SK-N-SH (cell line): ENCODE results near the gene GABRB1. TPM values are rescaled to one million over a fixed set of nuclear protein-coding genes. Genes with fewer than 3 reads are reported as not detected.

Experiments
- CTCF ChIA-PET: fragments of 300-600, 350-600 bp; formaldehyde crosslinking; extraction: SDS; loops from one replicate; lab custom pipeline; 2021; lab: Yijun Ruan, JAX
- POLR2A ChIA-PET: fragments of 350-600 bp; sonication (Branson Sonifier 250); formaldehyde crosslinking; extraction: SDS; loops from one replicate; lab custom pipeline; 2020; ENCODE audit warnings: antibody characterized with exemption, inconsistent platforms; lab: Yijun Ruan, JAX
- DNase-seq: peaks from one replicate; pipeline ENCODE4 v3.0.0; 2012
- H2AFZ ChIP-seq: fragments of 200-600 bp; sonication (generic); 2 replicates; pipeline ENCODE4 v1.8.1; 2016; ENCODE audit warnings: antibody characterized with exemption, mild to moderate bottlenecking, low read depth
- H3F3A ChIP-seq: fragments of 200-600 bp; sonication (generic); replicated peaks from 2 replicates; pipeline ENCODE3; 2016; ENCODE audit warnings: antibody characterized with exemption, mild to moderate bottlenecking; ENCODE audit not compliant: insufficient read depth
- H3K27ac ChIP-seq, 2 experiments: fragments of 200-500 bp in 1 of 2; fragments of 200-600 bp in 1 of 2; sonication (Bioruptor generic) in 1 of 2; sonication (generic), shearing (Covaris generic) in 1 of 2; 2 replicates each; pipeline versions ENCODE4 v1.5.1 to v1.6.1; 2014 to 2016; ENCODE audit warnings: low read depth in 2 of 2, inconsistent platforms in 1 of 2, low read length in 1 of 2, mild to moderate bottlenecking in 1 of 2, mixed read lengths in 1 of 2
- H3K27me3 ChIP-seq: fragments of 200-600 bp; sonication (generic), shearing (Covaris generic); 2 replicates; pipeline ENCODE4 v1.6.1; 2016; ENCODE audit warnings: mixed run types; ENCODE audit not compliant: insufficient read depth
- H3K36me3 ChIP-seq, 2 experiments: fragments of 200-500 bp in 1 of 2; fragments of 200-600 bp in 1 of 2; sonication (Bioruptor generic) in 1 of 2; sonication (generic) in 1 of 2; replicated peaks in 1 of 2; 2 replicates each; pipeline versions ENCODE3 to v1.5.1; 2014 to 2016; ENCODE audit warnings: low read length in 1 of 2, mild to moderate bottlenecking in 1 of 2; ENCODE audit not compliant: insufficient read depth in 2 of 2, control insufficient read depth in 1 of 2
- H3K4me1 ChIP-seq, 2 experiments: fragments of 200-500 bp in 1 of 2; fragments of 200-600 bp in 1 of 2; sonication (Bioruptor generic) in 1 of 2; sonication (generic), shearing (Covaris generic) in 1 of 2; 2 replicates each; pipeline versions ENCODE4 v1.5.1 to v1.6.1; 2014 to 2016; ENCODE audit warnings: low read depth in 1 of 2, low read length in 1 of 2, mixed run types in 1 of 2; ENCODE audit not compliant: insufficient read depth in 2 of 2, control insufficient read depth in 1 of 2
- H3K4me2 ChIP-seq: fragments of 200-600 bp; sonication (generic), shearing (Covaris generic); 2 replicates; pipeline ENCODE4 v1.6.1; 2017; ENCODE audit warnings: mixed run types
- H3K4me3 ChIP-seq, 2 experiments: fragments of 200-500 bp in 1 of 2; fragments of 200-600 bp in 1 of 2; sonication (Bioruptor generic) in 1 of 2; sonication (generic), shearing (Covaris generic) in 1 of 2; 2 replicates each; pipeline versions ENCODE4 v1.5.1 to v1.8.1; 2014 to 2016; ENCODE audit warnings: low read depth in 2 of 2, inconsistent platforms in 1 of 2, low read length in 1 of 2, mild to moderate bottlenecking in 1 of 2, mixed read lengths in 1 of 2, moderate library complexity in 1 of 2
- H3K79me2 ChIP-seq: fragments of 200-600 bp; sonication (generic); 2 replicates; pipeline ENCODE4 v1.8.1; 2017; ENCODE audit warnings: mild to moderate bottlenecking; ENCODE audit not compliant: insufficient read depth
- H3K9ac ChIP-seq: fragments of 200-600 bp; sonication (generic); 2 replicates; pipeline ENCODE4 v1.6.1; 2017; ENCODE audit warnings: mixed run types
- H3K9me2 ChIP-seq: fragments of 200-600 bp; sonication (generic); 2 replicates; pipeline ENCODE4 v1.6.1; 2017; ENCODE audit warnings: mixed run types
- H3K9me3 ChIP-seq: fragments of 200-600 bp; sonication (generic); 2 replicates; pipeline ENCODE4 v1.6.1; 2017; ENCODE audit warnings: mixed run types, mild to moderate bottlenecking, moderate library complexity
- H4K20me1 ChIP-seq: fragments of 200-600 bp; sonication (generic); 2 replicates; pipeline ENCODE4 v1.6.1; 2017; ENCODE audit warnings: mild to moderate bottlenecking, mixed run types; ENCODE audit not compliant: insufficient read depth
- CHD2 ChIP-seq: fragments of 150-350 bp; IDR thresholded peaks from 2 replicates; pipeline ENCODE4 v1.6.1; 2018; ENCODE audit warnings: low read length; ENCODE audit not compliant: partially characterized antibody
- ELF1 ChIP-seq: IDR thresholded peaks from 2 replicates; pipeline ENCODE4 v1.4.0; 2012
- EP300 ChIP-seq, 2 experiments: IDR thresholded peaks; 2 replicates each; pipeline versions ENCODE4 v1.4.0 to v1.6.1; 2012; ENCODE audit warnings: borderline replicate concordance in 1 of 2, low read depth in 1 of 2, low read length in 1 of 2
- GABPA ChIP-seq: IDR thresholded peaks from 2 replicates; pipeline ENCODE4 v1.4.0; 2012; ENCODE audit warnings: low read depth, mild to moderate bottlenecking
- IRF3 ChIP-seq: fragments of 150-350 bp; IDR thresholded peaks from 2 replicates; pipeline ENCODE4 v1.6.1; 2016; ENCODE audit warnings: mild to moderate bottlenecking, low read depth, low read length
- NFIC ChIP-seq: IDR thresholded peaks from 2 replicates; pipeline ENCODE4 v1.4.0; 2012; ENCODE audit warnings: borderline replicate concordance
- NRF1 ChIP-seq: IDR thresholded peaks from 2 replicates; pipeline ENCODE4 v1.6.1; 2012; ENCODE audit warnings: low read depth, mild to moderate bottlenecking, low read length
- PBX3 ChIP-seq: IDR thresholded peaks from 2 replicates; pipeline ENCODE4; 2012
- REST ChIP-seq: IDR thresholded peaks from 2 replicates; pipeline ENCODE4 v1.6.1; 2012; ENCODE audit warnings: mild to moderate bottlenecking, low read depth, low read length, moderate library complexity
- RFX5 ChIP-seq: IDR thresholded peaks from 2 replicates; pipeline ENCODE4 v1.6.1; 2012; ENCODE audit warnings: mild to moderate bottlenecking, improper control_type of control experiment, low read length
- RXRA ChIP-seq: IDR thresholded peaks from 2 replicates; pipeline ENCODE4 v1.4.0; 2012; ENCODE audit warnings: low read depth, mild to moderate bottlenecking, borderline replicate concordance
- SIN3A ChIP-seq: IDR thresholded peaks from 2 replicates; pipeline ENCODE4 v1.6.1; 2012; ENCODE audit warnings: low read depth, mild to moderate bottlenecking, low read length, moderate library complexity, borderline replicate concordance
- SMC3 ChIP-seq: IDR thresholded peaks from 2 replicates; pipeline ENCODE4 v1.6.1; 2012; ENCODE audit warnings: low read depth, low read length, improper control_type of control experiment
- TCF12 ChIP-seq: IDR thresholded peaks from 2 replicates; pipeline ENCODE4 v1.4.0; 2012
- TEAD4 ChIP-seq: IDR thresholded peaks from 2 replicates; pipeline ENCODE4 v1.4.0; 2012; ENCODE audit warnings: mild to moderate bottlenecking, borderline replicate concordance; ENCODE audit not compliant: insufficient read depth
- WGBS: methylation state at CpG from one replicate; pipeline ENCODE4 v1.1.6; 2017; ENCODE audit warnings: low lambda C conversion rate; 5-methylcytosine and 5-hydroxymethylcytosine counted together
- polyA plus RNA-seq, 3 experiments: library from polyadenylated mRNA; depleted of rRNA; stranded (reverse); fragments of >200 nt; gene quantifications; 2 replicates each; pipeline ENCODE4 v1.2.3, GENCODE V29; 2012

The GABRB1 gene
- polyA plus RNA-seq, 1 of the 3 experiments (the other 2 are of a cell fraction) = not detected

- Histone ChIP-seq H3F3A (no peaks in the 10 kb centered on the region), H3K79me2 (no peaks in the 10 kb centered on the region), H3K9me2 (no peaks in the 10 kb centered on the region), H4K20me1 (no peaks in the 10 kb centered on the region), H3K27me3 (no peaks in the 10 kb centered on the region; the same call in 1 of the 2 replicates), H3K4me3 (no peak overlapping the region), H3K4me2 (no peak overlapping the region), H3K9me3 (no peaks in the 10 kb centered on the region), H2AFZ (no peak overlapping the region), H3K9ac (no peak overlapping the region), H3K36me3 (no peaks in the 10 kb centered on the region), H3K4me1 (no peaks in the 10 kb centered on the region), H3K27ac (no peak overlapping the region)
- ChIA-PET CTCF (no interaction called here), POLR2A (no interaction called here)
- no peak for DNase-seq
- no peak for TF ChIP-seq TCF12
- TF ChIP-seq IRF3 = no peak
- no peak for TF ChIP-seq PBX3
- TF ChIP-seq SIN3A = no peak
- TF ChIP-seq NFIC = no peak
- 16% methylated on average over 1 of the region's 1 CpG for WGBS
Observed at GRCh38 chr4:47271291-47271690, 239.9 kb downstream of the GABRB1 start.

GRCh38 chr4:47274901-47275300 lies 243.5 kb downstream of the GABRB1 start:
- no peak overlapping the region for H3K9ac ChIP-seq
- H3K9me3 ChIP-seq = no peaks in the 10 kb centered on the region
- no peak overlapping the region for H3K4me3 ChIP-seq
- no peaks in the 10 kb centered on the region for H3K79me2 ChIP-seq
- H3K27me3 ChIP-seq = no peaks in the 10 kb centered on the region; the same call in 1 of the 2 replicates
- H3F3A ChIP-seq = no peaks in the 10 kb centered on the region
- H3K4me2 ChIP-seq = no peak overlapping the region
- no peak overlapping the region for H3K27ac ChIP-seq
- WGBS = 24% methylated on average over 2 of the region's 2 CpGs
- H4K20me1 ChIP-seq = no peaks in the 10 kb centered on the region
- TF ChIP-seq IRF3 (no peak), SMC3 (no peak), RFX5 (no peak)
- DNase-seq = no peak
- ChIA-PET POLR2A (no interaction called here), CTCF (interaction anchor here (1.1 kb wide), 1 partner anchor 11 kb away, joined by 3 read pairs; no protein-coding TSS in a partner anchor)
- no peaks in the 10 kb centered on the region for H3K4me1 ChIP-seq
- no peaks in the 10 kb centered on the region for H3K36me3 ChIP-seq
- H2AFZ ChIP-seq = no peak overlapping the region
- 0 out of 2 replicates have a peak, but pooled peaks cover 3% of the 10 kb centered on the region for H3K9me2 ChIP-seq

DNA sequence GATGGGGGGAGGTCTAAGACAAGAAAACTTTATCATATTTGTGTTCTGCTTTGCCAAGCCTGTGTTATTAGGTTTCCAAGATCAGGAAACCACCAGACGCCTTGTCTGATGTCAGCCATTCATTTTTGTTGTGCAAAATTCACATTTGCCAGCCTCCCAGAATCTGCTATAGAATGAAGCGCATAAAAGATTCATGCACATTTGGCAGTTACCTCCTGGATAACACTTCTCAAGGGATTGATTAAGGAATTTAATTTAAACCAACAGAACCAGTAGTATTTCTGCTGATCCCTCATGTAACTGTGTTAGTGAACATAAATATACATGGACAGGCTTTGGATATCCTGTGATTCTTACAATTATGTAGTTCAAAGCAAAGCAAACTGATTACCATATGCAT lies 244.2 kb downstream of the GABRB1 start:
- no peaks in the 10 kb centered on the region; the same call in 1 of the 2 replicates for H3K27me3 ChIP-seq
- no peak for TF ChIP-seq ELF1
- TF ChIP-seq REST = no peak
- no peak for TF ChIP-seq RXRA
- TF ChIP-seq SIN3A = no peak
- TF ChIP-seq NRF1 = no peak
- TF ChIP-seq EP300 (IDR thresholded peaks at IDR 0.05; ENCODE audit: borderline replicate concordance in 1 of 2, low read depth in 1 of 2, low read length in 1 of 2) = no peak
- no peak for TF ChIP-seq GABPA
- TF ChIP-seq TEAD4 = no peak
- no peak for TF ChIP-seq CHD2
- no peaks in the 10 kb centered on the region for H3K4me1 ChIP-seq
- H3K9me3 ChIP-seq = no peaks in the 10 kb centered on the region
- no peak overlapping the region for H3K27ac ChIP-seq
- H3F3A ChIP-seq = no peaks in the 10 kb centered on the region
- H3K4me3 ChIP-seq = no peak overlapping the region
- no peak for DNase-seq
- H3K79me2 ChIP-seq = no peaks in the 10 kb centered on the region
- no peak overlapping the region for H3K4me2 ChIP-seq
- WGBS = 45% methylated on average over 2 of the region's 2 CpGs
- H4K20me1 ChIP-seq = no peaks in the 10 kb centered on the region
- no peak overlapping the region for H3K9ac ChIP-seq
- 0 out of 2 replicates have a peak, but pooled peaks cover 3% of the 10 kb centered on the region for H3K9me2 ChIP-seq
- H2AFZ ChIP-seq = no peak overlapping the region
- ChIA-PET POLR2A (no interaction called here), CTCF (no interaction called here)
- H3K36me3 ChIP-seq = no peaks in the 10 kb centered on the region
